ENCODE data around the gene RAPGEF2. TPM values are rescaled to one million over a fixed set of nuclear protein-coding genes. Genes with fewer than 3 reads are reported as not detected.
"Not testable (repeated sequence)": the region's sequence is repeated elsewhere in the genome, so short reads cannot be mapped to it uniquely, and the experiment has no call there.

The RAPGEF2 gene
- polyA plus RNA-seq, 1 donor (not counting 4 experiments of a cell fraction or from before 2014, with no cell fraction given) = 23.8 TPM

- Histone ChIP-seq H2AFZ (ENCODE audit: control insufficient read depth, low read length) (no peak overlapping the region), H3K9me3 (ENCODE audit: control insufficient read depth, low read depth, low read length) (no peaks in the 10 kb centered on the region), H3K27me3 (ENCODE audit: control insufficient read depth, extremely low read depth, insufficient read depth, low read length) (no peaks in the 10 kb centered on the region), H3K79me2 (ENCODE audit: control insufficient read depth, insufficient read depth, low read length) (no peaks in the 10 kb centered on the region), H4K20me1 (ENCODE audit: control insufficient read depth, extremely low read depth, insufficient read depth, low read length) (no peaks in the 10 kb centered on the region), H3K4me2 (ENCODE audit: control insufficient read depth, extremely low read depth, insufficient read depth, low read depth, low read length) (no peak overlapping the region), H3K4me3 (ENCODE audit: control insufficient read depth in 2 of 3, extremely low read depth in 1 of 3, insufficient read depth in 2 of 3, low read depth in 1 of 3, low read length in 3 of 3) (no peak overlapping the region), H3K9me1 (ENCODE audit: control insufficient read depth, extremely low read depth, insufficient read depth, low read length) (no peaks in the 10 kb centered on the region), H3K36me3 (ENCODE audit: control insufficient read depth in 2 of 2, extremely low read depth in 1 of 2, insufficient read depth in 2 of 2, low read length in 2 of 2) (no peaks in the 10 kb centered on the region), H3K27ac (ENCODE audit: control insufficient read depth, insufficient read depth, low read length) (no peak overlapping the region), H3K9ac (ENCODE audit: control insufficient read depth, extremely low read depth, insufficient read depth, low read length) (no peak overlapping the region), H3K4me1 (ENCODE audit: control insufficient read depth, extremely low read depth, insufficient read depth, low read length) (no peaks in the 10 kb centered on the region)
- TF ChIP-seq EZH2 (IDR thresholded peaks at IDR 0.05; ENCODE audit: low read length) (no peak), CTCF (optimal IDR thresholded peaks at IDR 0.05 in 1 of 3, IDR thresholded peaks at IDR 0.05 in 1 of 3, conservative IDR thresholded peaks at IDR 0.05 in 1 of 3; ENCODE audit: extremely low read depth in 1 of 3, insufficient read depth in 2 of 3, low read length in 3 of 3) (no peak)
- dilution Hi-C loops (cut with MboI; ENCODE audit: extremely low pct_ligation_motif_present, low sequenced_read_pairs) = no loop called here
- no peak for FAIRE-seq
- no peak for DNase-seq (ENCODE audit: low read depth, low spot score)
These were observed 16.3 kb upstream of the RAPGEF2 start for GRCh38 chr4:159086606-159087005.

- H3K4me3 ChIP-seq (ENCODE audit: control insufficient read depth in 2 of 3, extremely low read depth in 1 of 3, insufficient read depth in 2 of 3, low read depth in 1 of 3, low read length in 3 of 3) = no peak overlapping the region
- dilution Hi-C loops (cut with MboI; ENCODE audit: extremely low pct_ligation_motif_present, low sequenced_read_pairs) = no loop called here
- DNase-seq (ENCODE audit: low read depth, low spot score) (no peak), FAIRE-seq (no peak)
- no peaks in the 10 kb centered on the region for H3K79me2 ChIP-seq (ENCODE audit: control insufficient read depth, insufficient read depth, low read length)
- TF ChIP-seq EZH2 (IDR thresholded peaks at IDR 0.05; ENCODE audit: low read length) (no peak), CTCF (optimal IDR thresholded peaks at IDR 0.05 in 1 of 3, IDR thresholded peaks at IDR 0.05 in 1 of 3, conservative IDR thresholded peaks at IDR 0.05 in 1 of 3; ENCODE audit: extremely low read depth in 1 of 3, insufficient read depth in 2 of 3, low read length in 3 of 3) (no peak)
- H2AFZ ChIP-seq (ENCODE audit: control insufficient read depth, low read length) = no peak overlapping the region
- H3K27me3 ChIP-seq (ENCODE audit: control insufficient read depth, extremely low read depth, insufficient read depth, low read length) = no peaks in the 10 kb centered on the region
- H3K36me3 ChIP-seq (ENCODE audit: control insufficient read depth in 2 of 2, extremely low read depth in 1 of 2, insufficient read depth in 2 of 2, low read length in 2 of 2) = no peaks in the 10 kb centered on the region
- no peak overlapping the region for H3K27ac ChIP-seq (ENCODE audit: control insufficient read depth, insufficient read depth, low read length)
- H4K20me1 ChIP-seq (ENCODE audit: control insufficient read depth, extremely low read depth, insufficient read depth, low read length) = no peaks in the 10 kb centered on the region
- H3K4me1 ChIP-seq (ENCODE audit: control insufficient read depth, extremely low read depth, insufficient read depth, low read length) = no peaks in the 10 kb centered on the region
- H3K9me1 ChIP-seq (ENCODE audit: control insufficient read depth, extremely low read depth, insufficient read depth, low read length) = no peaks in the 10 kb centered on the region
- no peaks in the 10 kb centered on the region for H3K9me3 ChIP-seq (ENCODE audit: control insufficient read depth, low read depth, low read length)
- H3K4me2 ChIP-seq (ENCODE audit: control insufficient read depth, extremely low read depth, insufficient read depth, low read depth, low read length) = no peak overlapping the region
- no peak overlapping the region for H3K9ac ChIP-seq (ENCODE audit: control insufficient read depth, extremely low read depth, insufficient read depth, low read length)
These were observed 12.6 kb upstream of the RAPGEF2 start for GRCh38 chr4:159090255-159090654.

- H2AFZ ChIP-seq (ENCODE audit: control insufficient read depth, low read length); H3K9ac ChIP-seq (ENCODE audit: control insufficient read depth, extremely low read depth, insufficient read depth, low read length); H3K27me3 ChIP-seq (ENCODE audit: control insufficient read depth, extremely low read depth, insufficient read depth, low read length); H3K4me1 ChIP-seq (ENCODE audit: control insufficient read depth, extremely low read depth, insufficient read depth, low read length); H4K20me1 ChIP-seq (ENCODE audit: control insufficient read depth, extremely low read depth, insufficient read depth, low read length); H3K79me2 ChIP-seq (ENCODE audit: control insufficient read depth, insufficient read depth, low read length); H3K27ac ChIP-seq (ENCODE audit: control insufficient read depth, insufficient read depth, low read length); FAIRE-seq; H3K4me3 ChIP-seq (ENCODE audit: control insufficient read depth in 2 of 3, extremely low read depth in 1 of 3, insufficient read depth in 2 of 3, low read depth in 1 of 3, low read length in 3 of 3); DNase-seq (ENCODE audit: low read depth, low spot score); H3K36me3 ChIP-seq (ENCODE audit: control insufficient read depth in 2 of 2, extremely low read depth in 1 of 2, insufficient read depth in 2 of 2, low read length in 2 of 2); H3K4me2 ChIP-seq (ENCODE audit: control insufficient read depth, extremely low read depth, insufficient read depth, low read depth, low read length); H3K9me1 ChIP-seq (ENCODE audit: control insufficient read depth, extremely low read depth, insufficient read depth, low read length); dilution Hi-C loops (cut with MboI; ENCODE audit: extremely low pct_ligation_motif_present, low sequenced_read_pairs); H3K9me3 ChIP-seq (ENCODE audit: control insufficient read depth, low read depth, low read length): not testable (repeated sequence)
These were observed 8.7 kb upstream of the RAPGEF2 start for GRCh38 chr4:159094156-159094555.

Measured in keratinocyte (primary cell).